Measurements from ENCODE around the gene CDK6.

Gene CDK6

DNA sequence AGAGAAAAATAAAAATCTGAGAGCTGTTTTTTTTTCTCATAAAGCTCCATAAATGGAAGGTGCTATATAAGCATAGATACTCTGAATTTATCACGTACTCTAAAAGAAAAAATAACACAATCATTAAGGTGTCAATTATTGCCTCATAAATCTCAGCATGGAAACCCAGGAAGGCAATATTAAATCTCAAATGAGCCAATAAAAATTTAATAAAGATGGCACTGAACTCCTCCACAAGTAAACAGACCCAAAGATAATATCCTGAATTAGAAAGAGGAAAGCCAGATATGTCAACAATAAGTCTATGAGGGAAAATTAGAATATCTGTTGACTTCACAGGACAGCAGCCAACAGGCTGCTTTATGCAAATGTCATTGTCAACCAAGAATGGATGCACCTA, 66.5 kb downstream of the CDK6 start:
- H3K9me3 ChIP-seq (ENCODE audit: insufficient read depth, low read length), result no peaks in the 10 kb centered on the region
- H3K36me3 ChIP-seq (replicated peaks; ENCODE audit: low read depth, low read length), result peaks cover 3% of the 10 kb centered on the region
- peaks cover 9% of the 10 kb centered on the region for H4K20me1 ChIP-seq (ENCODE audit: insufficient read depth, low read length)
- H3K4me2 ChIP-seq (ENCODE audit: low read length), result peak overlapping the region; percentile 72
- H3K4me3 ChIP-seq (ENCODE audit: low read length), result peak overlapping the region; percentile 4; the same call in 1 of the 2 replicates
- H3K4me1 ChIP-seq (ENCODE audit: low read length), result peaks cover 52% of the 10 kb centered on the region
- peaks cover 68% of the 10 kb centered on the region for H3K79me2 ChIP-seq (ENCODE audit: low read length)
- no peak overlapping the region for H2AFZ ChIP-seq (ENCODE audit: low read depth, low read length)
- H3K9ac ChIP-seq (ENCODE audit: low read length), result peak overlapping the region; percentile 19; the same call in 1 of the 2 replicates
- no peak for TF ChIP-seq EZH2phosphoT487 (IDR thresholded peaks at IDR 0.05; ENCODE audit: low read depth)
- TF ChIP-seq, protein P1, sequence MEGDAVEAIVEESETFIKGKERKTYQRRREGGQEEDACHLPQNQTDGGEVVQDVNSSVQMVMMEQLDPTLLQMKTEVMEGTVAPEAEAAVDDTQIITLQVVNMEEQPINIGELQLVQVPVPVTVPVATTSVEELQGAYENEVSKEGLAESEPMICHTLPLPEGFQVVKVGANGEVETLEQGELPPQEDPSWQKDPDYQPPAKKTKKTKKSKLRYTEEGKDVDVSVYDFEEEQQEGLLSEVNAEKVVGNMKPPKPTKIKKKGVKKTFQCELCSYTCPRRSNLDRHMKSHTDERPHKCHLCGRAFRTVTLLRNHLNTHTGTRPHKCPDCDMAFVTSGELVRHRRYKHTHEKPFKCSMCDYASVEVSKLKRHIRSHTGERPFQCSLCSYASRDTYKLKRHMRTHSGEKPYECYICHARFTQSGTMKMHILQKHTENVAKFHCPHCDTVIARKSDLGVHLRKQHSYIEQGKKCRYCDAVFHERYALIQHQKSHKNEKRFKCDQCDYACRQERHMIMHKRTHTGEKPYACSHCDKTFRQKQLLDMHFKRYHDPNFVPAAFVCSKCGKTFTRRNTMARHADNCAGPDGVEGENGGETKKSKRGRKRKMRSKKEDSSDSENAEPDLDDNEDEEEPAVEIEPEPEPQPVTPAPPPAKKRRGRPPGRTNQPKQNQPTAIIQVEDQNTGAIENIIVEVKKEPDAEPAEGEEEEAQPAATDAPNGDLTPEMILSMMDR (IDR thresholded peaks at IDR 0.05; ENCODE audit: low read depth, low read length), result no peak
- H3K27me3 ChIP-seq (ENCODE audit: low read depth, low read length), result no peaks in the 10 kb centered on the region
- peak overlapping the region; percentile 74 for H3K27ac ChIP-seq (ENCODE audit: low read length)

DNA sequence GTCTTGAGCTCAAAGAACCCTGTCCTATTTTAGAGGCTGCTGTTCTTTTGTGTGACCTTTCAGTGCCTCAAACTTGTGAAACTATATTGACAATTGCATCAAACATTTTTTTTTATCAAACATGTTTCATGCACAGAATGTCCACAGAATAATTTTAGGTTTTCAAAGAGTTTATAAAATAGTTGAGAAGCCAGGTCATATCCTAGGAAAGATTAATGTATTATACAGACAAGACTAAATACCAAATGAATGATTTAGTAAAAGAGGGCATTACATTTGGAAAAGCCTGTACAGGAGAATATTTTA, 67.0 kb downstream of the CDK6 start:
- no peak for TF ChIP-seq EZH2phosphoT487 (IDR thresholded peaks at IDR 0.05; ENCODE audit: low read depth)
- Histone ChIP-seq H3K79me2 (ENCODE audit: low read length) (peaks cover 71% of the 10 kb centered on the region), H4K20me1 (ENCODE audit: insufficient read depth, low read length) (peaks cover 9% of the 10 kb centered on the region), H3K27ac (ENCODE audit: low read length) (peak overlapping the region; percentile 74), H3K9me3 (ENCODE audit: insufficient read depth, low read length) (no peaks in the 10 kb centered on the region), H3K36me3 (replicated peaks; ENCODE audit: low read depth, low read length) (peaks cover 3% of the 10 kb centered on the region), H3K4me3 (ENCODE audit: low read length) (peak overlapping the region; percentile 4; the same call in 1 of the 2 replicates), H3K4me1 (ENCODE audit: low read length) (peaks cover 52% of the 10 kb centered on the region), H3K27me3 (ENCODE audit: low read depth, low read length) (no peaks in the 10 kb centered on the region), H3K9ac (ENCODE audit: low read length) (peak overlapping the region; percentile 19; the same call in 1 of the 2 replicates), H2AFZ (ENCODE audit: low read depth, low read length) (no peak overlapping the region), H3K4me2 (ENCODE audit: low read length) (peak overlapping the region; percentile 72)

DNA sequence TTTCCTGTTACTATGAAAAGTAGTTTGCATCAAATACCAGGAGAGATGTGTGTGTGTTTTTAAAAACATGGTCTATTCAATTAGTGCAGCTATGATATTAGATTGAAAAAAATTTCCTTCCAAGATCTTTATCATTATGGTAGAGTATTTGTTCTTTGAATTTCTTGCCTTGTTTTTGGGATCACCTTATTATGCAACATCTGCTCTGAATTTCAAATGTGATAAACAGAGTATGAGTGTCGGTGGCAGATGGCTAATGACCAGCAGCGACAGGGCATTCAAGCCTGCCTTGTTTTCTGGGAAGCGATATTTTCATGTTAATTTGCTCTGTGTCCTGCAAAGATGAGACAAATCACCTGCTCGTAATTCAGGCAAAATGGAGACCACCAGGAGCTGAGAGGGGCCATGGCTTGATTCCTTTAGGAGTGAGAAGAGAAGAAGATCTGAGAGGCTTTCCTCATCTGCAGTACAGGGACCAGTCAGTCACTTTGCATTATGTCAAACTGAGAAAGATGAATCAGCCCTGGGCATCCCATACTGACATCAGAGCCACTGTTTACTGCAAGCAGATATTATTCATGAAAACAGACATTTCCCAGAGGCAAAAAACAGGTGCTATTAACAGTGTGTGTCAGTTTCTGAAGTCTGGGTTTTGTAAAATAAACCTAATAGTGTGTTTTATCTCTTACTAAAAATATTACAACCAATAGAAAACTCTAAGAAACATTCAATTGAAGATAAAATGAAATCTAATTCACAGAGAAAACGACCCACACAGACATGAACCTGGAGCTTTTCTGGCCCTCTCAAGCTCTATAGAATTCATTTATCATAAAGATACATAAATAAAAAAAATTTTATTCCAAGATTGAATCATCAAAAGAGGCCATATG, 67.6 kb downstream of the CDK6 start:
- H2AFZ ChIP-seq (ENCODE audit: low read depth, low read length), result no peak overlapping the region
- H3K36me3 ChIP-seq (replicated peaks; ENCODE audit: low read depth, low read length), result peaks cover 3% of the 10 kb centered on the region
- peak overlapping the region; percentile 39 for H3K9ac ChIP-seq (ENCODE audit: low read length)
- H3K4me1 ChIP-seq (ENCODE audit: low read length), result peaks cover 54% of the 10 kb centered on the region
- H3K9me3 ChIP-seq (ENCODE audit: insufficient read depth, low read length), result no peaks in the 10 kb centered on the region
- H4K20me1 ChIP-seq (ENCODE audit: insufficient read depth, low read length), result peaks cover 9% of the 10 kb centered on the region
- H3K79me2 ChIP-seq (ENCODE audit: low read length), result peaks cover 77% of the 10 kb centered on the region
- no peaks in the 10 kb centered on the region for H3K27me3 ChIP-seq (ENCODE audit: low read depth, low read length)
- H3K4me2 ChIP-seq (ENCODE audit: low read length), result peak overlapping the region; percentile 72
- peak overlapping the region; percentile 57 for H3K4me3 ChIP-seq (ENCODE audit: low read length)
- H3K27ac ChIP-seq (ENCODE audit: low read length), result peak overlapping the region; percentile 74
- TF ChIP-seq, protein P1 (IDR thresholded peaks at IDR 0.05; ENCODE audit: low read depth, low read length), result no peak
- no peak for TF ChIP-seq EZH2phosphoT487 (IDR thresholded peaks at IDR 0.05; ENCODE audit: low read depth)

DNA sequence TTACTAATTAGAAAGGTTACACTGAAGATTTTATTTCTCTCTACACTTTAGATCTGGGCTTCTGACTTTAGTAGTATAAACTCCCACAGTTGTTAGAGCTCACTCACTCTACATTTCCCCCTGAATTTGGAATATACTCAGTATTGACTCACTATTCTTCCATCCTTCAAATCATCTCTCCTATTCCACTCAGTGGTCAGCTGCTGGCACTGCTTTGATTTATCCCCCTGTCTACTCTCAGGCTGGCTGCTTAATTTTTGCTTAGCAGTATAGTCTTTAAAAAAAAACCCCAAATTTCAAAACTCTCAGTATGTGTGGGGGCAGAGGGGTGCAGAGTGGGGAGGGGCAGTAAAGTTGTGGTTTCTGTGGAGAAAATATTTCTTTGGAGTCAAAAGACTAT, 68.9 kb downstream of the CDK6 start:
- Histone ChIP-seq H3K36me3 (replicated peaks; ENCODE audit: low read depth, low read length) (no peaks in the 10 kb centered on the region), H3K79me2 (ENCODE audit: low read length) (peaks cover 81% of the 10 kb centered on the region), H3K4me2 (ENCODE audit: low read length) (peak overlapping the region; percentile 72), H3K4me3 (ENCODE audit: low read length) (no peak overlapping the region), H2AFZ (ENCODE audit: low read depth, low read length) (no peak overlapping the region), H3K4me1 (ENCODE audit: low read length) (peaks cover 52% of the 10 kb centered on the region), H3K27me3 (ENCODE audit: low read depth, low read length) (no peaks in the 10 kb centered on the region), H3K9me3 (ENCODE audit: insufficient read depth, low read length) (no peaks in the 10 kb centered on the region), H3K27ac (ENCODE audit: low read length) (no peak overlapping the region), H3K9ac (ENCODE audit: low read length) (peak overlapping the region; percentile 23; the same call in 1 of the 2 replicates), H4K20me1 (ENCODE audit: insufficient read depth, low read length) (peaks cover 9% of the 10 kb centered on the region)
- no peak for TF ChIP-seq EZH2phosphoT487 (IDR thresholded peaks at IDR 0.05; ENCODE audit: low read depth)
- TF ChIP-seq, protein P1 (IDR thresholded peaks at IDR 0.05; ENCODE audit: low read depth, low read length), result no peak

All from OCI-LY3 (cell line).